ENCODE results near the gene PLEKHG4.

Gene PLEKHG4

GRCh38 chr16:67279296-67280089 lies at the start of gene PLEKHG4:
TSS of gene PLEKHG4 (plus strand) at chr16:67279532. CDS start at chr16:67280045, 513 bp downstream.
- peak; percentile 65 to 68 for DNase-seq

GRCh38 chr16:67229906-67230808 lies 49.2 kb upstream of the PLEKHG4 start:
- no peak for DNase-seq

GRCh38 chr16:67230809-67231660 lies 48.3 kb upstream of the PLEKHG4 start:
- DNase-seq = no peak

- no peak for DNase-seq
Measured at GRCh38 chr16:67233596-67233995, 45.7 kb upstream of the PLEKHG4 start.

- DNase-seq = no peak
Measured at GRCh38 chr16:67234180-67234597, 45.1 kb upstream of the PLEKHG4 start.

GRCh38 chr16:67235816-67236562 lies 43.3 kb upstream of the PLEKHG4 start:
- DNase-seq = no peak

GRCh38 chr16:67236563-67237395 lies 42.6 kb upstream of the PLEKHG4 start:
- no peak for DNase-seq

GRCh38 chr16:67237396-67238277 lies 41.7 kb upstream of the PLEKHG4 start:
- no peak for DNase-seq

GRCh38 chr16:67238278-67238575 lies 41.1 kb upstream of the PLEKHG4 start:
- no peak for DNase-seq

- DNase-seq = no peak
Measured at GRCh38 chr16:67238806-67239470, 40.4 kb upstream of the PLEKHG4 start.

- DNase-seq = no peak
Measured at GRCh38 chr16:67240506-67240905, 38.8 kb upstream of the PLEKHG4 start.

- DNase-seq = no peak
Measured at GRCh38 chr16:67241008-67241900, 38.1 kb upstream of the PLEKHG4 start.

GRCh38 chr16:67242138-67242730 lies 37.1 kb upstream of the PLEKHG4 start:
- DNase-seq = no peak

GRCh38 chr16:67243481-67243880 lies 35.9 kb upstream of the PLEKHG4 start:
- no peak for DNase-seq

GRCh38 chr16:67244387-67245185 lies 34.7 kb upstream of the PLEKHG4 start:
- DNase-seq = no peak

GRCh38 chr16:67245186-67245585 lies 34.1 kb upstream of the PLEKHG4 start:
- no peak for DNase-seq

- no peak for DNase-seq
Measured at GRCh38 chr16:67245674-67246080, 33.7 kb upstream of the PLEKHG4 start.
